HepG2 (cell line): Measurements from ENCODE around the gene SULT1E1. TPM values are rescaled to one million over a fixed set of nuclear protein-coding genes. Genes with fewer than 3 reads are reported as not detected.
A peak's percentile ranks its signal among the peaks of the same experiment; 100 is the strongest.

Experiments
- DMTF1 ChIP-seq: sonication (generic); formaldehyde crosslinking; IDR thresholded peaks from 2 replicates; pipeline ENCODE4 v1.4.0; 2020; ENCODE audit warnings: mild to moderate bottlenecking, missing genetic modification reagents
- DZIP1 ChIP-seq: sonication (generic); formaldehyde crosslinking; IDR thresholded peaks from 2 replicates; pipeline ENCODE4 v1.5.0; 2020; ENCODE audit warnings: mild to moderate bottlenecking, missing genetic modification reagents
- FLYWCH1 ChIP-seq: sonication (generic); formaldehyde crosslinking; IDR thresholded peaks from 2 replicates; pipeline ENCODE4 v1.8.1; 2023; ENCODE audit warnings: mild to moderate bottlenecking, missing genetic modification reagents
- HNF1B ChIP-seq: sonication (generic); formaldehyde crosslinking; IDR thresholded peaks from 2 replicates; pipeline ENCODE4 v1.5.1; 2020; ENCODE audit warnings: mild to moderate bottlenecking, moderate library complexity, missing genetic modification reagents
- MIXL1 ChIP-seq: IDR thresholded peaks from 2 replicates; pipeline ENCODE4 v1.6.1; 2016
- THAP9 ChIP-seq: sonication (generic); formaldehyde crosslinking; IDR thresholded peaks from 2 replicates; pipeline ENCODE4; 2020; ENCODE audit warnings: missing genetic modification reagents, mild to moderate bottlenecking, borderline replicate concordance
- ZBTB1 ChIP-seq: sonication (generic); formaldehyde crosslinking; IDR thresholded peaks from 2 replicates; pipeline ENCODE4 v1.4.0; 2020; ENCODE audit warnings: missing genetic modification reagents, borderline replicate concordance
- ZGPAT ChIP-seq: IDR thresholded peaks from 2 replicates; pipeline ENCODE4 v1.6.1; 2016; ENCODE audit warnings: mild to moderate bottlenecking
- ZNF30 ChIP-seq: sonication (generic); formaldehyde crosslinking; IDR thresholded peaks from 2 replicates; pipeline ENCODE4 v1.5.0; 2020; ENCODE audit warnings: mild to moderate bottlenecking, missing genetic modification reagents
- ZNF460 ChIP-seq: sonication (generic); formaldehyde crosslinking; IDR thresholded peaks from 2 replicates; pipeline ENCODE4 v1.5.1; 2020; ENCODE audit warnings: missing genetic modification reagents, mild to moderate bottlenecking, borderline replicate concordance
- ZNF598 ChIP-seq: sonication (generic); formaldehyde crosslinking; IDR thresholded peaks from 2 replicates; pipeline ENCODE4 v1.5.1; 2020; ENCODE audit warnings: mild to moderate bottlenecking, missing genetic modification reagents, borderline replicate concordance
- ZNF784 ChIP-seq: sonication (generic); formaldehyde crosslinking; IDR thresholded peaks from 2 replicates; pipeline ENCODE4 v1.5.1; 2020; ENCODE audit warnings: missing genetic modification reagents, mild to moderate bottlenecking, borderline replicate concordance
- polyA plus RNA-seq, 8 experiments: library from polyadenylated mRNA; depleted of rRNA in 3 of 8; stranded (reverse) in 7 of 8; unstranded in 1 of 8; fragments of >200 nt; fragmentation: Illumina TruSeq in 4 of 8; extraction: Trizol in 4 of 8; gene quantifications; 2 replicates each; pipeline versions ENCODE4 v1.2.1 to v1.2.3, GENCODE V29; 2011 to 2016; ENCODE audit warnings: low read depth in 4 of 8, missing spikeins in 1 of 8, mixed read lengths in 1 of 8; ENCODE audit not compliant: insufficient read depth in 1 of 8
- total RNA-seq, 5 experiments: library from RNA; depleted of rRNA; stranded (reverse); fragments of >200 nt; fragmentation: Illumina TruSeq; extraction: Trizol; gene quantifications; 2 replicates each; pipeline ENCODE4 v1.2.3, GENCODE V29; 2016; ENCODE audit warnings: low read depth in 1 of 5
- TF ChIP-seq, protein P1 (sequence below): sonication (generic); formaldehyde crosslinking; IDR thresholded peaks from 2 replicates; pipeline ENCODE4 v1.4.0; 2020; ENCODE audit warnings: missing genetic modification reagents

SULT1E1 gene
- total and polyA plus RNA-seq, 2 of the 13 experiments (the other 11 are each of a cell fraction or from before 2014, with no cell fraction given), result 1.7 to 3.9 TPM

DNA sequence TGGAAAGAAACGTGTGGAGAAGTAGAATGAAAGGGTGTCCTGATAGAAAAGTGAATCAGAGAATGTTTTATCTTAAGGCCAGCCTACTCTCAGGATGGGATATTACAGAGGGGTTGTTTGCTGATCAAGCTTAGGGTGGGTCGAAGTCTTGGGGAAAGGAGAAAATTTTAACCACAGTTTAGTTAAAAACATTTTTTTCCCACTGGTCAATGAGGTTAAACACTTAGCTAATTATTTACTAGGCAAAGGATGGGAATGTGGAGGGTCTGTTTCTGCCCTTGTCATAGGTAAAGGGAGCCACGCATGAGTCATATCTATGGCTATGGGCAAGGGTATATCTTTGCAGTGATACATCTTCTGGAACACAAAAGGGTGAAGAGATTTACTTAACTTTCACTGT is 16.1 kb upstream of the SULT1E1 start (continued):
- TF ChIP-seq DZIP1 (CRISPR knock-in tag) (no peak), DMTF1 (CRISPR knock-in tag) (no peak), ZNF30 (no peak), MIXL1 (0 out of 2 replicates have a peak, but pooled peaks have one; percentile 18), ZGPAT (CRISPR knock-in tag) (0 out of 2 replicates have a peak, but pooled peaks have one; percentile 21), ZNF598 (CRISPR knock-in tag) (no peak), FLYWCH1 (CRISPR knock-in tag) (no peak), ZNF784 (CRISPR knock-in tag) (no peak), ZBTB1 (no peak), ZNF460 (CRISPR knock-in tag) (no peak), HNF1B (CRISPR knock-in tag) (peak; percentile 57; the same call in 1 of the 2 replicates), THAP9 (CRISPR knock-in tag) (no peak)
- TF ChIP-seq, protein P1, sequence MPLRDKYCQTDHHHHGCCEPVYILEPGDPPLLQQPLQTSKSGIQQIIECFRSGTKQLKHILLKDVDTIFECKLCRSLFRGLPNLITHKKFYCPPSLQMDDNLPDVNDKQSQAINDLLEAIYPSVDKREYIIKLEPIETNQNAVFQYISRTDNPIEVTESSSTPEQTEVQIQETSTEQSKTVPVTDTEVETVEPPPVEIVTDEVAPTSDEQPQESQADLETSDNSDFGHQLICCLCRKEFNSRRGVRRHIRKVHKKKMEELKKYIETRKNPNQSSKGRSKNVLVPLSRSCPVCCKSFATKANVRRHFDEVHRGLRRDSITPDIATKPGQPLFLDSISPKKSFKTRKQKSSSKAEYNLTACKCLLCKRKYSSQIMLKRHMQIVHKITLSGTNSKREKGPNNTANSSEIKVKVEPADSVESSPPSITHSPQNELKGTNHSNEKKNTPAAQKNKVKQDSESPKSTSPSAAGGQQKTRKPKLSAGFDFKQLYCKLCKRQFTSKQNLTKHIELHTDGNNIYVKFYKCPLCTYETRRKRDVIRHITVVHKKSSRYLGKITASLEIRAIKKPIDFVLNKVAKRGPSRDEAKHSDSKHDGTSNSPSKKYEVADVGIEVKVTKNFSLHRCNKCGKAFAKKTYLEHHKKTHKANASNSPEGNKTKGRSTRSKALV (CRISPR knock-in tag), result no peak
